Mesodermal cell (in vitro differentiated cells): ENCODE measurements around the gene POLR2L.

Source experiments
- H3K27ac ChIP-seq: 2 replicates; pipeline ENCODE4 v1.7.0; 2013; ENCODE audit warnings: mild to moderate bottlenecking, low read depth, low read length, moderate library complexity; ENCODE audit not compliant: severe bottlenecking
- H3K36me3 ChIP-seq: 2 replicates; pipeline ENCODE4 v1.7.1; 2013; ENCODE audit warnings: mild to moderate bottlenecking, low read length, moderate library complexity; ENCODE audit not compliant: control insufficient read depth, insufficient read depth
- H3K4me1 ChIP-seq: one replicate; pipeline ENCODE4 v1.7.1; 2013; ENCODE audit warnings: mild to moderate bottlenecking, low read length; ENCODE audit not compliant: insufficient read depth, control insufficient read depth, poor library complexity, severe bottlenecking
- H3K4me3 ChIP-seq: 2 replicates; pipeline ENCODE4 v1.7.0; 2013; ENCODE audit warnings: low read length, control low read depth, mild to moderate bottlenecking; ENCODE audit not compliant: insufficient read depth, poor library complexity, severe bottlenecking; ENCODE audit errors: extremely low read depth
- H3K9me3 ChIP-seq: 2 replicates; pipeline ENCODE4 v1.7.1; 2013; ENCODE audit warnings: mild to moderate bottlenecking, low read length, moderate library complexity; ENCODE audit not compliant: control insufficient read depth
- WGBS, 2 experiments: methylation state at CpG; one replicate each; pipeline ENCODE4 v1.1.5; 2013; ENCODE audit warnings: missing lambda C conversion rate in 2 of 2; ENCODE audit not compliant: insufficient coverage in 2 of 2; 5-methylcytosine and 5-hydroxymethylcytosine counted together

Gene POLR2L

DNA sequence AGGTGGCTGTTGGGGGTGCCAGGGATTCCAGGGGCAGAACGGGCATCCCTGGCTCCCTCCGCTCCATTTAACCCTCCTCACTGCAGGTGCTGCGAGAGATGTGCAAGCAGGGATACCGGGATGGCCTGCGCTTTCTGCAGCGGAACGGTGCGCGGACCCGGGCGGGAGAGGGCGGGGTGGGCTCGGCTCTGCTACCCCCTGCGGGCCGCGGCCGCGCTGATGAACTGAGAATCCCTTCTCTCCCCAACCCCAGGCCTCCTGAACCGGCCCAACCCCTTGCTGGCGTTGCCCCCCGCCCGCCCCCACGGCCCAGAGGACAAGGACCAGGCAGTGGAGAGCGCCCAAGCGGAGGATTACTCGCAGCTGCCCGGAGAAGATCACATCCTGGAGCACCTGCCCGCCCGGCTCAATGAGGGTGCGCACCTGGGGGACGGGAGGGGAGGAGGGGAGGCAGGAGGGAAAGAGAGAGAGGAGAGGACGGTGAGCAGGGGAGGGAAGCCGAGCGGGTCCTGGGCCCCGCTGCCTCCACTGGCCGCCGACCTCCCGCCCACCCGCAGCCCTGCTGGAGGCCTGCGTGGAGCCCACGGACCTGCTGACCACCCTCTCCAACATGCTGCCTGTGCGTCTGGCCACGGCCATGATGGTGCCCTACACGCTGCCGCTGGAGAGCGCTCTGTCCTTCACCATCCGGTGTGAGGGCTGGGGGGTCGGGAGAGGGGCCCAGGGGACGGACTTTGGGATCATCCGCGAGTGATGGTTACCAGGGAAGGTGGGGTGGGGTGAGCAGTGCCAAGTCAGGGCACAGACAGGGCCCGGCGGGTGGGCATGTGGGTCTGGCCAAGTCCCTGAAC is 18.7 kb downstream of the POLR2L start:
- H3K4me1 ChIP-seq, result peaks cover 26% of the 10 kb centered on the region
- 94 to 95% methylated on average over 28 to 52 of the region's 53 CpGs for WGBS, 2 experiments
- H3K36me3 ChIP-seq, result peaks cover 26% of the 10 kb centered on the region
- no peaks in the 10 kb centered on the region for H3K9me3 ChIP-seq
- no peak overlapping the region for H3K27ac ChIP-seq
- H3K4me3 ChIP-seq, result no peak overlapping the region

DNA sequence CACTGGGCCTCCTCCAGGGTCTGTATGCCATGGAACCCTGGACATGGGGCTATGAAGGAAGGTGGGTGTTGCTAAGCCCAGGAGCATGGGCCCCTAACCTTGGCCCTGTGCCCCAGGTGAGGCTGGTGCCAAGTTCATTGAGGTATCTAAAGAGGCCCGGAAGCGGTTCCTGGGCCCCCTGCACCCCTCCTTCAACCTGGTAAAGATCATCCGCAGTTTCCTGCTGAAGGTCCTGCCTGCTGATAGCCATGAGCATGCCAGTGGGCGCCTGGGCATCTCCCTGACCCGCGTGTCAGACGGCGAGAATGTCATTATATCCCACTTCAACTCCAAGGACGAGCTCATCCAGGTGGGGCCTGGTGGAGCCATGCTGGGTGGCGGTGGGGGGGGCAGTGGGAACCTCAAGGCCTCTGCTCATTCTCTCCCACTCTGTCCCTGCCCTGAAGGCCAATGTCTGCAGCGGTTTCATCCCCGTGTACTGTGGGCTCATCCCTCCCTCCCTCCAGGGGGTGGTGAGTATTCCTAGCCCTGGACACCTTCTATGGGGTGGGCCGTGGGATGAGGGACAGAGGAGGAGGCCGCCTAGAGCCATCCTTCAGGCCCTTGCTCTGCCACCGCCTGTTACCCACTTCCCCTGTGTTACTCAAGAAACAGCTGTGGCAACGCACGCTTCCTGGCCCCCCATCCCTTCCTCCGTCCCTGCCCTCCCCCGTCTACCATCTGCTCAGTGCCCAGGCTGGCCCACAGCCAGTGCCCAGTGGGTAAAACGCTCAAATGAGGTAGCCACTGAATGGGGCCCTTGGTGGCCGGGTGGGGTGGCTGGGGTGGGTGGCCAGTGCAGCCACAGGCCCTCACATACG is 20.6 kb downstream of the POLR2L start:
- Histone ChIP-seq H3K4me1 (peaks cover 15% of the 10 kb centered on the region), H3K9me3 (no peaks in the 10 kb centered on the region), H3K4me3 (no peak overlapping the region), H3K36me3 (peaks cover 26% of the 10 kb centered on the region), H3K27ac (no peak overlapping the region)
- WGBS, 2 experiments, result 88 to 94% methylated on average over 7 to 17 of the region's 22 CpGs

DNA sequence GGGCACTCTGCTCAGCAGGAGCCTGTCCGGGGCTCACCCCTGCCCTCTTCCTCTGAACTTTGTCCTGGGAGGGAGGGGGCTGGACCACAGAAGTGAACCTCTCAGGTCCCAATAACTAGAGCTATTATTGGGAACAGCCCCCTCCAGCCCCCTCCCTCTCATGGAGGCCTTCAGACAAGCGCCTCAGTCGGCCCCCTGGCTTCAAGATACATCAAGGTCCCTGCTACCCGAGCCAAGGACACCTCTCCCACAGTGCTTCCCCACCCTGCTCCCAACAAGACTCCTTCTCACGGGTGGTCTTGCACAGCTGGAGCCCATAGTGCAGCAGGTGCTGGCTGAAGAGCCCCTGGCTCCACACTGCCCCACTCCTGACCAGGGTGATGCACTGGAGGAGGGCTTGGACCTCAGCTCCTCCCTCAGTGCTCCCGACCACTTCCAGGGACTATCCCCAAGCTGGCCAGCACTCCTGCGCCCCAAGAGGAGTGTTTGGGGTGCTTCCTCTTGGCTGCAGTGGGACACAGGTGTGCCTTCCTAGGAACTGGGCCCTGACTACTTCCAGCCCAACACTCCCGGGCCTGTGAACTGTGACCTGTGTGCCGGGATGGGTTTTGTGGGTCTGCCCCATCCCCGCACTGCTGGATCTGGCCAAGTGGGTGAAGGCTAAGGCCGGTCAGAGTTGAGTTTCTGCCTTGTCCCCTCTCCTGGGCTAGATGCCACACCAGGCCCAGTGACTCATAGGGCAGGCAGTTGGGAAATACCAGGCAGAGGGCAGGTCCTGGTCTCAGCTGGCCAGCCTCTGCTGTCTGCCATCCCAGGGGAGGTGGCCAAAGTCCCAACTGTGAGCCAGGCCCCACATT is 21.4 kb downstream of the POLR2L start:
- peaks cover 26% of the 10 kb centered on the region for H3K36me3 ChIP-seq
- WGBS, 2 experiments, result 88 to 91% methylated on average over 9 to 11 of the region's 11 CpGs
- H3K27ac ChIP-seq, result no peak overlapping the region
- peak overlapping the region; percentile 71 for H3K4me3 ChIP-seq
- H3K9me3 ChIP-seq, result no peaks in the 10 kb centered on the region
- peaks cover 11% of the 10 kb centered on the region for H3K4me1 ChIP-seq

DNA sequence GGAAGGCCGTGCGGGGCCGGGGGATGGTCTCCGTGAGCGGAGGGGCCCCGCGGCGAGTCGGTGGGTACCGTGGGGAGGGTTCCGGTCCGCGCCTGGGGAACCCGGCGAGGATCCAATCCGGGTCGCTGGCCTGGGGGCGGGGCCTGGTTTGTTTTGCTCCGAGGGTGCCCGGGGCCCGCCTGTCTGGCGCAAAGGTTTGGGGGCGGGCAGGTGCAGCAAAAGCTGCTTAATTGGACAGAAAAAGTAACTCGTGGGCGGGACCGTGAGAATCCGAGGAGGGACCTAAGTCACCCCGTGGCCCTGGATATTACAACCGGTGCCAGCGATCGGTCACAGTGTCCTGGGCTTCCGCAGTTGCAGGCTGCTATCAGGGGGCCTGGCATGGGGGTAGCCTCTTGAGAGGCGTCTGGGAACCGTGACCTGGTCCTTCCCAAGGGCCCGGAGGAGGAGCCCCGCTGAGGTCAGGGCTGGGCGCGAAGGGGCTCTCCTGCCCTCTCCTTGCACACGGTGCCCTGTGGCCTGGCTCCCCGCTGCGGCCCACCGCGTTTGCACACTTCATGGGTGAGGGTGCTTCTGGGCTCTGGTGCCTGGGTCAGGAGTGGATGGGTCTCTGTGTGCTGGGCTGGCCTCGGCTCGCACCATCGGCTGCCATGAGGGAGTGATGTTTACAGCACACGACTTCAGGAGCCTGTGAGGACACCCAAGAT is 22.2 kb downstream of the POLR2L start:
- Histone ChIP-seq H3K36me3 (peaks cover 31% of the 10 kb centered on the region), H3K9me3 (no peaks in the 10 kb centered on the region), H3K4me1 (peaks cover 11% of the 10 kb centered on the region), H3K4me3 (peak overlapping the region; percentile 71), H3K27ac (peak overlapping the region; percentile 36)
- WGBS, 2 experiments, result 10 to 12% methylated on average over 42 to 44 of the region's 47 CpGs

DNA sequence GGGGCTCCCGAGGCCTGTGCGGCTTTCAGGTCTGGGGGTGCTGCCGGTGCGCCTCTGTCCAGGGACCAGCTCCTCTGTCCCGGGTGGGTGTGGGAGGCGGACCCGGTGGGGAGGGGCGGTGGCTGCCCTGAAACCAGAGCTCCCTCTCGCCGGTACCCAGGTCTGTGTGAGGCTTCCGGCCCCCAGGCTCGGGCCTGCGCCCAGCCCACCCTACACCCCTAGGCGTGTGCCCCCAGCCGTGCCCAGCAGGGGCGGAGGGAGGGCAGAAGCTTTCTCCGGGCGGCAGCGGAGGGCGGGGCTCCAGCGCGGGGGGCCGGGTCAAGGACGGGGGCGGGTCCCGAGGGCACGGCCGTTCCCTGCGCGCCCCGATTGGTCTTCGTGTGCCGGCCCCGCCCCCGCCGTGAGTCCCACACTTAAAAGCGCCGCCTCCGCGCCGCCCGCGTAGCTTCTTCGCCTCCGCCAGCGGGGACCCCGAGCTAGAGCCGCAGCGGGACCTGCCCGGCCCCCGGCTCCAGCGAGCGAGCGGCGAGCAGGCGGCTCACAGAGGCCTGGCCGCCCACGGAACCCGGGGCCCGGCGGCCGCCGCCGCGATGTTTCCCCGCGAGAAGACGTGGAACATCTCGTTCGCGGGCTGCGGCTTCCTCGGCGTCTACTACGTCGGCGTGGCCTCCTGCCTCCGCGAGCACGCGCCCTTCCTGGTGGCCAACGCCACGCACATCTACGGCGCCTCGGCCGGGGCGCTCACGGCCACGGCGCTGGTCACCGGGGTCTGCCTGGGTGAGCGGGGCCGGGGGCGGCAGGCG is 23.0 kb downstream of the POLR2L start:
- 3 to 5% methylated on average over 63 to 78 of the region's 96 CpGs for WGBS, 2 experiments
- peak overlapping the region; percentile 36 for H3K27ac ChIP-seq
- no peaks in the 10 kb centered on the region for H3K9me3 ChIP-seq
- peaks cover 11% of the 10 kb centered on the region for H3K4me1 ChIP-seq
- H3K36me3 ChIP-seq, result peaks cover 27% of the 10 kb centered on the region
- peak overlapping the region; percentile 71 for H3K4me3 ChIP-seq

DNA sequence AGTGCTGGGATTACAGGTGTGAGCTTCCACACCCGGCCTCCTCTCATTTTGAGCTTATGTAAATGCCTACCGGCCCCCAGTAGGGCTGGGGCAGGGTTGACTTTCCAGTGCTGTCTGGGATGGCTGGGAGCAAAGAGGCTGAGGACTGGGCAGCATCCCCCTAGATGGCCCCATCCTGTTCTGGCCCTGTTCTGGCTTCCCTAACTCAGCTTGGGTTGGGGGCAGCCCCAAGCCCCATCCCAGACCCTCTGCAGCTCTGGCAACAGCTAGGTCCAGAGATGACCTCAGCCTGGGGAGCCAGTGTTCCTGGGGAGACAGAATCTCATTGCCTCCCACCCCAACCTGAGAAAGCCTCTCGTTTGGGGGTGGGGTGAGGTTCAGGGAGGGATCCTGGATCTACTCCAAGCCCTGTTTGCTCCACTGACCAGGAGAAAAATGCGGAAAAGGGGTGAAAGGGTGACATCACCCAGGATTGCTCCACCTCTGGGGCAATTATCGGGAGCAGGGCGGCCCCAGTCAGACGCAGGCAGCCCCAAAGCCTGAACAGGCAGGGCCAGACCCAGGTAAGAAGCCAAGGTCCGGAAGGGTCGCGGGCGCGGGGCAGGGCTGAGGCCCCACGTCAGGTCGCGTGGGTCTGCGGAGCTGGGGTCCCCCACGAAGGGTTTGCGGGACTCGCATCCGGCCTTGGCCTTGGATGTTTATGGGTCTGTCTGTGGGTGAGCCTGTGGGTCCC is 23.8 kb downstream of the POLR2L start, which contains the start of gene PNPLA2:
Gene PNPLA2, plus strand, starts transcription at position 519 of the 733 bp plus-strand sequence. CDS start 805 bp downstream, outside the sequence.
- Histone ChIP-seq H3K36me3 (peaks cover 26% of the 10 kb centered on the region), H3K9me3 (no peaks in the 10 kb centered on the region), H3K4me1 (peaks cover 11% of the 10 kb centered on the region), H3K4me3 (peak within 1 kb of the TSS; percentile 71), H3K27ac (peak within 1 kb of the TSS; percentile 36)
- 67 to 79% methylated on average over 19 to 20 of the region's 20 CpGs for WGBS, 2 experiments

DNA sequence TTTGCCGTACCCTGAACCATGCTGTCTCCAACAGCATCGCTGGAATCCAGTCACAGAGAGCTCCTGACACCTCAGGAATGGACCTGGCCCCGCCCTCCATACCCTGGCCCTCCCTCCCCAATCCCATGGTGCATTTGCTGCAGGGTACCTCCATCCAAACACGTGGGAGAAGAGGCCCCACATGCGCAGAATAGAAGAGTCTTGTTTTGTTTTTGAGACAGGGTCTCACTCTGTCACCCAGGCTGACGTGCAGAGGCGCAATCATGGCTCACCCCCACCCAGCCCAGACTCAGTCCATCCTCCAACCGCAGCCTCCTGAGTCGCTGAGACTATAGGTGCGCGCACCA is 25.9 kb downstream of the POLR2L start:
- Histone ChIP-seq H3K27ac (no peak overlapping the region), H3K36me3 (peaks cover 36% of the 10 kb centered on the region), H3K4me1 (peaks cover 12% of the 10 kb centered on the region), H3K9me3 (no peaks in the 10 kb centered on the region), H3K4me3 (no peak overlapping the region)
- 69 to 71% methylated on average over 5 to 6 of the region's 11 CpGs for WGBS, 2 experiments

DNA sequence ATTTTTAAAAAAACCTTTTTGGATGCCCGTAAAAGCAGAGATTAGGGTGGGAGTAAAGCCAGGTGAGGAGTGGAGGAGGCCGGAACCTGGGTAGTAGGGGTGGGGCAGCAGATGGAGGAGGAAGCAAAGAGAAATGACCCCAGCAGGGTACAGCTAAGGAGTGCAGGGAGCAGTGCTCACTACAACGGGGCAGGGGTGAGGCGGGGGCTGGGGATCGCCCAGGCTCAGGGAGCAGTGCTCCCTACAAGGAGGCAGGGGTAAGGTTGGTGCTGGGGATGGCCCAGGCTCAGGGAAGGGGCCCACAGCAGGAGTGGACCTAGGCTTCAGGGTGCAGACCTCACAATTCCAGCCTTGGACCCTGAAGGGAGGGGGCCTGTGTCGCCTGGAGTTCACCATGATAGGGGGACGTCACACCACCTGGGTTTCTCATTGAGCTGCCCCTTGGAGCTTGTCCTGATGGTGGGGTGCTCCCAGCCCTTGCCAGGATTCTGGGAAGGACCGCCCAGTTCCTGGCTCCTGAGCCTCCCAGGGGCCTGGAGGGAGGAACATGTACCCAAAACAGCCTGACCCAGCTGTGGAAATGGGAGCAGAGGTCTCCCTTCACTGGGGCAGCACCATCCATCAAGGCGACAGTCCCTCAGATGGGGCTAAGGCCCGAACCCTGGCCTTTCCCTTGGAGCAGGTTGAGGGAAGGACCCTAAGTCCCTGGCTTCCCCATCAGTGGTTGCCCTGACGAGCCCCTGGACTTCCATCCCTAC is 26.5 kb downstream of the POLR2L start:
- Histone ChIP-seq H3K27ac (no peak overlapping the region), H3K4me1 (peaks cover 15% of the 10 kb centered on the region), H3K9me3 (no peaks in the 10 kb centered on the region), H3K36me3 (peaks cover 40% of the 10 kb centered on the region), H3K4me3 (no peak overlapping the region)
- 92 to 93% methylated on average over 7 to 10 of the region's 11 CpGs for WGBS, 2 experiments
